AG09309 (cell line): ENCODE data around the gene C9orf153.

Source experiments
- DNase-seq: peaks from one replicate; pipeline ENCODE4 v3.0.0-alpha.2; 2010; ENCODE audit warnings: low read depth
- H3K4me3 ChIP-seq: 2 replicates; pipeline ENCODE4 v1.5.1; 2011; ENCODE audit warnings: mild to moderate bottlenecking, low read depth, low read length, moderate library complexity; ENCODE audit not compliant: control insufficient read depth
- CTCF ChIP-seq: IDR thresholded peaks from 2 replicates; pipeline ENCODE4 v1.5.1; 2011; ENCODE audit warnings: mild to moderate bottlenecking, low read depth, low read length, inconsistent platforms; ENCODE audit not compliant: insufficient read depth, control insufficient read depth; ENCODE audit errors: missing control alignments

Gene C9orf153

GRCh38 chr9:86222667-86223066, 36.8 kb downstream of the C9orf153 start:
- TF ChIP-seq CTCF, result no peak
- H3K4me3 ChIP-seq, result no peak overlapping the region
- no peak for DNase-seq

GRCh38 chr9:86219606-86220005, 39.9 kb downstream of the C9orf153 start:
- no peak for TF ChIP-seq CTCF
- DNase-seq, result no peak
- H3K4me3 ChIP-seq, result no peak overlapping the region

- DNase-seq, result no peak
- H3K4me3 ChIP-seq, result no peak overlapping the region
- no peak for TF ChIP-seq CTCF
Measured at GRCh38 chr9:86217076-86217755, 42.2 kb downstream of the C9orf153 start.

GRCh38 chr9:86207193-86207592, 52.3 kb downstream of the C9orf153 start:
- no peak overlapping the region for H3K4me3 ChIP-seq
- DNase-seq, result no peak

GRCh38 chr9:86202338-86202882, 57.0 kb downstream of the C9orf153 start:
- peak; percentile 80 for TF ChIP-seq CTCF
- DNase-seq, result peak; percentile 17
- H3K4me3 ChIP-seq, result no peak overlapping the region

More at GRCh38 chr9:86207193-86207592, 52.3 kb downstream of the C9orf153 start:
- TF ChIP-seq CTCF, result no peak

GRCh38 chr9:86201474-86202337, 57.8 kb downstream of the C9orf153 start:
- no peak overlapping the region for H3K4me3 ChIP-seq
- no peak for DNase-seq
- TF ChIP-seq CTCF, result no peak
